Activated naive CD4-positive, alpha-beta T cell treated with anti-CD3 and anti-CD28 coated beads for 36 hours (primary cell): ENCODE data around the gene HMCN1. TPM values are rescaled to one million over a fixed set of nuclear protein-coding genes. Genes with fewer than 3 reads are reported as not detected.

Source experiments
- CTCF ChIA-PET: fragments of 350-600 bp; sonication (Branson Sonifier 250); formaldehyde crosslinking; loops from one replicate; lab custom pipeline; 2021; ENCODE audit warnings: antibody characterized with exemption; lab: Charles Lee
- DNase-seq: peaks from one replicate; pipeline ENCODE4 v3.0.0-alpha.2; 2020
- H3K27ac Mint-ChIP-seq: one replicate; pipeline ENCODE4 v1.8.0; 2021; ENCODE audit warnings: mild to moderate bottlenecking, mixed read lengths
- H3K27me3 Mint-ChIP-seq: one replicate; pipeline ENCODE4 v1.8.0; 2021; ENCODE audit warnings: low read depth, mixed read lengths
- H3K36me3 Mint-ChIP-seq: one replicate; pipeline ENCODE4 v1.8.0; 2021; ENCODE audit warnings: low read depth, mixed read lengths
- H3K4me1 Mint-ChIP-seq: one replicate; pipeline ENCODE4 v1.8.0; 2021; ENCODE audit warnings: low read depth, mixed read lengths
- H3K4me3 Mint-ChIP-seq: one replicate; pipeline ENCODE4 v1.8.0; 2021; ENCODE audit warnings: mild to moderate bottlenecking, moderate library complexity, mixed read lengths
- H3K9me3 Mint-ChIP-seq: one replicate; pipeline ENCODE4 v1.8.0; 2021; ENCODE audit warnings: mixed read lengths
- intact Hi-C: fragments of 100-400 bp; cut with micrococcal nuclease; formaldehyde crosslinking; loops from one replicate; pipeline ENCODE4 v1.15.1; 2023
- total RNA-seq, 2 experiments: library from RNA; stranded (reverse); gene quantifications; one replicate each; pipeline ENCODE4 v1.2.3, GENCODE V29; 2021

Gene HMCN1
- total RNA-seq, 2 experiments from 2014 or later, result 0.12 TPM; not detected in 1

GRCh38 chr1:185812934-185813333 is 78.7 kb downstream of the HMCN1 start:
- H3K27ac Mint-ChIP-seq, result no peak overlapping the region
- no peak for DNase-seq
- H3K4me1 Mint-ChIP-seq, result no peaks in the 10 kb centered on the region
- intact Hi-C loops, result loop anchor here (1.0 to 5.0 kb wide), 5 partner anchors 91 to 512 kb away; no protein-coding TSS in a partner anchor
- H3K36me3 Mint-ChIP-seq, result no peaks in the 10 kb centered on the region
- CTCF ChIA-PET, result interaction anchor here (0.6 to 1.5 kb wide), 6 partner anchors 8 to 179 kb away, joined by 3 to 6 read pairs (median 3); no protein-coding TSS in a partner anchor
- H3K27me3 Mint-ChIP-seq, result no peaks in the 10 kb centered on the region
- H3K4me3 Mint-ChIP-seq, result no peak overlapping the region
- H3K9me3 Mint-ChIP-seq, result no peaks in the 10 kb centered on the region

GRCh38 chr1:185813401-185813979 is 79.3 kb downstream of the HMCN1 start:
- DNase-seq, result peak; percentile 19

GRCh38 chr1:185816460-185816859 is 82.3 kb downstream of the HMCN1 start:
- no peak for DNase-seq
- no peaks in the 10 kb centered on the region for H3K4me1 Mint-ChIP-seq
- CTCF ChIA-PET, result no interaction called here
- intact Hi-C loops, result no loop called here
- H3K27me3 Mint-ChIP-seq, result peaks cover 3% of the 10 kb centered on the region
- no peak overlapping the region for H3K27ac Mint-ChIP-seq
- no peaks in the 10 kb centered on the region for H3K9me3 Mint-ChIP-seq
- no peak overlapping the region for H3K4me3 Mint-ChIP-seq
- no peaks in the 10 kb centered on the region for H3K36me3 Mint-ChIP-seq

More at GRCh38 chr1:185813401-185813979, 79.3 kb downstream of the HMCN1 start:
- Mint-ChIP-seq H3K27ac (no peak overlapping the region), H3K4me1 (no peaks in the 10 kb centered on the region), H3K9me3 (no peaks in the 10 kb centered on the region), H3K27me3 (no peaks in the 10 kb centered on the region), H3K36me3 (no peaks in the 10 kb centered on the region), H3K4me3 (no peak overlapping the region)
- intact Hi-C loops, result loop anchor here (1.0 to 5.0 kb wide), 5 partner anchors 91 to 511 kb away; no protein-coding TSS in a partner anchor
- CTCF ChIA-PET, result interaction anchor here (0.6 to 1.5 kb wide), 6 partner anchors 8 to 399 kb away, joined by 3 to 6 read pairs (median 3); no protein-coding TSS in a partner anchor

- H3K27me3 Mint-ChIP-seq, result peaks cover 6% of the 10 kb centered on the region
- no peak overlapping the region for H3K4me3 Mint-ChIP-seq
- H3K4me1 Mint-ChIP-seq, result no peaks in the 10 kb centered on the region
- H3K36me3 Mint-ChIP-seq, result no peaks in the 10 kb centered on the region
- no peak overlapping the region for H3K27ac Mint-ChIP-seq
- CTCF ChIA-PET, result no interaction called here
- H3K9me3 Mint-ChIP-seq, result no peaks in the 10 kb centered on the region
- intact Hi-C loops, result no loop called here
- no peak for DNase-seq
Observed at GRCh38 chr1:185819798-185820197, 85.6 kb downstream of the HMCN1 start.

GRCh38 chr1:185821612-185822385 is 87.6 kb downstream of the HMCN1 start:
- no peak for DNase-seq
- no peak overlapping the region for H3K27ac Mint-ChIP-seq

GRCh38 chr1:185823467-185823866 is 89.3 kb downstream of the HMCN1 start:
- H3K27ac Mint-ChIP-seq, result no peak overlapping the region
- CTCF ChIA-PET, result no interaction called here
- no peak for DNase-seq
- no peak overlapping the region for H3K4me3 Mint-ChIP-seq
- H3K27me3 Mint-ChIP-seq, result peaks cover 13% of the 10 kb centered on the region
- H3K36me3 Mint-ChIP-seq, result no peaks in the 10 kb centered on the region
- H3K4me1 Mint-ChIP-seq, result no peaks in the 10 kb centered on the region
- no peaks in the 10 kb centered on the region for H3K9me3 Mint-ChIP-seq
- intact Hi-C loops, result no loop called here

More at GRCh38 chr1:185821612-185822385, 87.6 kb downstream of the HMCN1 start:
- intact Hi-C loops, result no loop called here
- Mint-ChIP-seq H3K9me3 (no peaks in the 10 kb centered on the region), H3K27me3 (peaks cover 13% of the 10 kb centered on the region), H3K4me3 (no peak overlapping the region), H3K4me1 (no peaks in the 10 kb centered on the region), H3K36me3 (no peaks in the 10 kb centered on the region)
- CTCF ChIA-PET, result interaction anchor here (0.8 to 1.4 kb wide), 2 partner anchors 9 to 21 kb away, joined by 3 read pairs; no protein-coding TSS in a partner anchor

- CTCF ChIA-PET, result no interaction called here
- H3K27ac Mint-ChIP-seq, result no peak overlapping the region
- H3K4me1 Mint-ChIP-seq, result no peaks in the 10 kb centered on the region
- H3K4me3 Mint-ChIP-seq, result no peak overlapping the region
- H3K27me3 Mint-ChIP-seq, result peaks cover 12% of the 10 kb centered on the region
- DNase-seq, result no peak
- no peaks in the 10 kb centered on the region for H3K9me3 Mint-ChIP-seq
- intact Hi-C loops, result no loop called here
- no peaks in the 10 kb centered on the region for H3K36me3 Mint-ChIP-seq
Observed at GRCh38 chr1:185824106-185824505, 89.9 kb downstream of the HMCN1 start.

- Mint-ChIP-seq H3K9me3 (no peaks in the 10 kb centered on the region), H3K4me1 (no peaks in the 10 kb centered on the region), H3K36me3 (no peaks in the 10 kb centered on the region), H3K27ac (no peak overlapping the region), H3K27me3 (peaks cover 22% of the 10 kb centered on the region), H3K4me3 (no peak overlapping the region)
- intact Hi-C loops, result no loop called here
- no peak for DNase-seq
- CTCF ChIA-PET, result no interaction called here
Observed at GRCh38 chr1:185825556-185825955, 91.4 kb downstream of the HMCN1 start.

GRCh38 chr1:185834371-185834905 is 100.2 kb downstream of the HMCN1 start:
- intact Hi-C loops, result no loop called here
- CTCF ChIA-PET, result interaction anchor here (0.6 kb wide), 1 partner anchor 155 kb away, joined by 3 read pairs; no protein-coding TSS in a partner anchor
- no peaks in the 10 kb centered on the region for H3K9me3 Mint-ChIP-seq
- DNase-seq, result no peak
- H3K27ac Mint-ChIP-seq, result no peak overlapping the region
- no peaks in the 10 kb centered on the region for H3K36me3 Mint-ChIP-seq
- no peaks in the 10 kb centered on the region for H3K4me1 Mint-ChIP-seq
- peaks cover 13% of the 10 kb centered on the region for H3K27me3 Mint-ChIP-seq
- no peak overlapping the region for H3K4me3 Mint-ChIP-seq

- Mint-ChIP-seq H3K27ac (no peak overlapping the region), H3K4me3 (no peak overlapping the region), H3K36me3 (no peaks in the 10 kb centered on the region), H3K4me1 (no peaks in the 10 kb centered on the region), H3K27me3 (peaks cover 6% of the 10 kb centered on the region), H3K9me3 (no peaks in the 10 kb centered on the region)
- intact Hi-C loops, result no loop called here
- CTCF ChIA-PET, result no interaction called here
- DNase-seq, result no peak
Observed at GRCh38 chr1:185835191-185835590, 101.0 kb downstream of the HMCN1 start.

- Mint-ChIP-seq H3K27ac (no peak overlapping the region), H3K36me3 (no peaks in the 10 kb centered on the region), H3K9me3 (no peaks in the 10 kb centered on the region), H3K4me3 (no peak overlapping the region), H3K4me1 (no peaks in the 10 kb centered on the region), H3K27me3 (peaks cover 1% of the 10 kb centered on the region)
- intact Hi-C loops, result no loop called here
- CTCF ChIA-PET, result no interaction called here
- no peak for DNase-seq
Observed at GRCh38 chr1:185837711-185838110, 103.5 kb downstream of the HMCN1 start.

GRCh38 chr1:185838111-185838510 is 103.9 kb downstream of the HMCN1 start:
- CTCF ChIA-PET, result no interaction called here
- H3K36me3 Mint-ChIP-seq, result no peaks in the 10 kb centered on the region
- no peaks in the 10 kb centered on the region for H3K9me3 Mint-ChIP-seq
- H3K27ac Mint-ChIP-seq, result no peak overlapping the region
- no peak overlapping the region for H3K4me3 Mint-ChIP-seq
- peaks cover 1% of the 10 kb centered on the region for H3K27me3 Mint-ChIP-seq
- no peak for DNase-seq
- intact Hi-C loops, result no loop called here
- H3K4me1 Mint-ChIP-seq, result no peaks in the 10 kb centered on the region
